Measurements from ENCODE around the gene OBP2B.

- peak; percentile 56 for TF ChIP-seq CTCF (conservative IDR thresholded peaks at IDR 0.05; ENCODE audit: low read length)
- TF ChIP-seq EZH2phosphoT487 (IDR thresholded peaks at IDR 0.05; ENCODE audit: borderline replicate concordance, low read depth, low read length): no peak
Measured at GRCh38 chr9:133188006-133188842, 20.8 kb downstream of the OBP2B start.
